PC-3 (cell line): Measurements from ENCODE around the gene GNB3. TPM values are rescaled to one million over a fixed set of nuclear protein-coding genes. Genes with fewer than 3 reads are reported as not detected.

Source experiments
- ATAC-seq: fragments of 200-7000 bp; cut with Tn5 transposase; 2 replicates; pipeline ENCODE4 v1.9.1; 2020; ENCODE audit warnings: mild to moderate bottlenecking, moderate library complexity
- BruUV-seq: library from RNA; stranded (reverse); fragments of 400-500 nt; replicated peaks from 2 replicates; lab custom pipeline; 2021; lab: Mats Ljungman, UMichigan
- CTCF ChIA-PET: fragments of 300-600 bp; sonication (Branson Sonifier 250); formaldehyde crosslinking; loops from one replicate; lab custom pipeline; 2022; ENCODE audit warnings: antibody characterized with exemption; lab: Charles Lee
- POLR2A ChIA-PET: fragments of 300-600 bp; sonication (Branson Sonifier 250); formaldehyde crosslinking; loops from one replicate; lab custom pipeline; 2022; ENCODE audit warnings: antibody characterized with exemption; ENCODE audit not compliant: unreplicated experiment; lab: Charles Lee
- DNase-seq: peaks from one replicate; pipeline ENCODE4 v3.0.0-alpha.2; 2015
- H2AFZ ChIP-seq: fragments of 300-600 bp; sonication (generic); 2 replicates; pipeline ENCODE4 v1.6.0; 2016; ENCODE audit warnings: antibody characterized with exemption, low read length
- H3F3A ChIP-seq: fragments of 300-600 bp; sonication (generic); one replicate; pipeline ENCODE4 v1.6.0; 2017; ENCODE audit warnings: antibody characterized with exemption, low read length, control low read depth, mild to moderate bottlenecking; ENCODE audit not compliant: unreplicated experiment
- H3K27ac ChIP-seq: fragments of 300-600 bp; sonication (generic); 2 replicates; pipeline ENCODE4 v1.5.1; 2016; ENCODE audit warnings: mild to moderate bottlenecking, low read length
- H3K27me3 ChIP-seq: fragments of 300-600 bp; sonication (generic); 2 replicates; pipeline ENCODE4 v1.6.1; 2016; ENCODE audit warnings: low read length, mixed read lengths
- H3K36me3 ChIP-seq: fragments of 300-600 bp; sonication (generic); 2 replicates; pipeline ENCODE4 v1.6.1; 2016; ENCODE audit warnings: low read depth, mixed run types, low read length, mixed read lengths
- H3K4me1 ChIP-seq: fragments of 300-600 bp; sonication (generic); 2 replicates; pipeline ENCODE4 v1.5.1; 2016; ENCODE audit warnings: low read length; ENCODE audit not compliant: insufficient read depth
- H3K4me2 ChIP-seq: fragments of 300-600 bp; sonication (generic); 2 replicates; pipeline ENCODE4 v1.6.0; 2016; ENCODE audit warnings: low read length
- H3K4me3 ChIP-seq: fragments of 300-600 bp; sonication (generic); 2 replicates; pipeline ENCODE4 v1.5.1; 2016; ENCODE audit warnings: mild to moderate bottlenecking, low read length, mixed read lengths
- H3K79me2 ChIP-seq: fragments of 300-600 bp; sonication (generic); 2 replicates; pipeline ENCODE4 v1.6.1; 2017; ENCODE audit warnings: low read length, mixed read lengths
- H3K9ac ChIP-seq: fragments of 300-600 bp; sonication (generic); 2 replicates; pipeline ENCODE4 v1.6.0; 2016; ENCODE audit warnings: mild to moderate bottlenecking, low read length
- H3K9me2 ChIP-seq: fragments of 300-600 bp; sonication (generic); replicated peaks from 2 replicates; pipeline ENCODE4 v1.6.1; 2016; ENCODE audit warnings: mixed run types, low read length, mixed read lengths
- H3K9me3 ChIP-seq: fragments of 300-600 bp; sonication (generic); 2 replicates; pipeline ENCODE4 v1.6.1; 2016; ENCODE audit warnings: low read length, mixed read lengths
- H4K20me1 ChIP-seq: fragments of 300-600 bp; sonication (generic); 2 replicates; pipeline ENCODE4 v1.6.1; 2016; ENCODE audit warnings: low read length, mixed read lengths
- CTCF ChIP-seq: fragments of 300-600 bp; sonication (generic); conservative IDR thresholded peaks from 2 replicates; pipeline ENCODE4 v1.5.1; 2017; ENCODE audit warnings: antibody characterized with exemption, low read depth, mild to moderate bottlenecking, low read length
- EZH2 ChIP-seq: fragments of 300-600 bp; sonication (generic); IDR thresholded peaks from one replicate; pipeline ENCODE4 v1.6.1; 2017; ENCODE audit warnings: antibody characterized with exemption, mild to moderate bottlenecking, low read length; ENCODE audit not compliant: unreplicated experiment
- EZH2phosphoT487 ChIP-seq: fragments of 300-600 bp; sonication (generic); IDR thresholded peaks from 2 replicates; pipeline ENCODE4 v1.6.1; 2018; ENCODE audit warnings: mild to moderate bottlenecking, antibody characterized with exemption, low read length, borderline replicate concordance
- intact Hi-C: fragments of 100-400 bp; cut with micrococcal nuclease; formaldehyde crosslinking; loops from 2 replicates; pipeline ENCODE4 v1.9.0; 2023
- total RNA-seq: library from RNA; depleted of rRNA; stranded (reverse); fragments of >200 nt; gene quantifications from 2 replicates; pipeline ENCODE4 v1.2.3, GENCODE V29; 2014

Gene GNB3
- total RNA-seq, 1 experiment from 2014 or later: not detected

GRCh38 chr12:6833189-6833890 is 7.4 kb upstream of the GNB3 start:
- intact Hi-C loops: no loop called here
- no peak overlapping the region for H3K27ac ChIP-seq
- no peaks in the 10 kb centered on the region for H3K79me2 ChIP-seq
- ATAC-seq (no peak), DNase-seq (no peak)
- no peaks in the 10 kb centered on the region for H3K36me3 ChIP-seq
- BruUV-seq: no TSS peak
- no peak overlapping the region for H3K4me3 ChIP-seq
- H3K9me3 ChIP-seq: no peaks in the 10 kb centered on the region
- H3K4me2 ChIP-seq: no peak overlapping the region
- H2AFZ ChIP-seq: no peak overlapping the region
- H3K9ac ChIP-seq: no peak overlapping the region
- no peaks in the 10 kb centered on the region for H4K20me1 ChIP-seq
- ChIA-PET CTCF (no interaction called here), POLR2A (interaction anchor here (0.7 kb wide), 1 partner anchor 19 kb away, joined by 3 read pairs; the partner anchor contains the start of gene USP5)
- no peaks in the 10 kb centered on the region for H3K4me1 ChIP-seq
- no peak for TF ChIP-seq CTCF
- TF ChIP-seq EZH2: no peak
- TF ChIP-seq EZH2phosphoT487: no peak
- H3F3A ChIP-seq: no peaks in the 10 kb centered on the region
- H3K9me2 ChIP-seq: no peaks in the 10 kb centered on the region
- no peaks in the 10 kb centered on the region for H3K27me3 ChIP-seq

GRCh38 chr12:6834254-6834653 is 6.5 kb upstream of the GNB3 start:
- Histone ChIP-seq H3K4me1 (no peaks in the 10 kb centered on the region), H3K4me3 (no peak overlapping the region), H3K9ac (no peak overlapping the region), H3K79me2 (no peaks in the 10 kb centered on the region), H2AFZ (no peak overlapping the region), H3K36me3 (no peaks in the 10 kb centered on the region), H4K20me1 (no peaks in the 10 kb centered on the region), H3K27ac (no peak overlapping the region), H3K9me2 (no peaks in the 10 kb centered on the region), H3K9me3 (no peaks in the 10 kb centered on the region), H3K4me2 (no peak overlapping the region), H3F3A (no peaks in the 10 kb centered on the region), H3K27me3 (no peaks in the 10 kb centered on the region)
- CTCF ChIA-PET: interaction anchor here (0.6 kb wide), 1 partner anchor 111 kb away, joined by 4 read pairs; the partner anchor contains the start of gene COPS7A
- TF ChIP-seq CTCF (no peak), EZH2 (no peak), EZH2phosphoT487 (no peak)
- no TSS peak for BruUV-seq
- POLR2A ChIA-PET: interaction anchor here (0.7 kb wide), 1 partner anchor 18 kb away, joined by 3 read pairs; the partner anchor contains the start of gene USP5
- no peak for ATAC-seq
- intact Hi-C loops: no loop called here
- DNase-seq: no peak

GRCh38 chr12:6834873-6835272 is 5.9 kb upstream of the GNB3 start:
- intact Hi-C loops: no loop called here
- no peak overlapping the region for H2AFZ ChIP-seq
- H3K9me2 ChIP-seq: no peaks in the 10 kb centered on the region
- no peaks in the 10 kb centered on the region for H3K79me2 ChIP-seq
- no peaks in the 10 kb centered on the region for H3K36me3 ChIP-seq
- DNase-seq (no peak), ATAC-seq (no peak)
- H3K4me1 ChIP-seq: no peaks in the 10 kb centered on the region
- TF ChIP-seq EZH2 (no peak), CTCF (no peak), EZH2phosphoT487 (no peak)
- no peaks in the 10 kb centered on the region for H3K9me3 ChIP-seq
- H3K27ac ChIP-seq: no peak overlapping the region
- H3K9ac ChIP-seq: no peak overlapping the region
- no TSS peak for BruUV-seq
- ChIA-PET POLR2A (no interaction called here), CTCF (interaction anchor here (0.6 to 0.7 kb wide), 2 partner anchors 17 to 111 kb away, joined by 3 to 4 read pairs; partner anchors contain the start of gene COPS7A)
- no peak overlapping the region for H3K4me2 ChIP-seq
- H3K4me3 ChIP-seq: no peak overlapping the region
- no peaks in the 10 kb centered on the region for H3F3A ChIP-seq
- no peaks in the 10 kb centered on the region for H3K27me3 ChIP-seq
- no peaks in the 10 kb centered on the region for H4K20me1 ChIP-seq
